Middle frontal gyrus (tissue), 1 donor: ENCODE data around the gene KRT2.

Experiments
- DNase-seq: peaks from one replicate; pipeline ENCODE4 v3.0.0-alpha.2; 2015; ENCODE audit warnings: low spot score; ENCODE audit errors: extremely low spot score

The KRT2 gene

GRCh38 chr12:52651726-52652261 lies at the start of gene KRT2:
Gene KRT2 (minus strand): TSS chr12:52652211. CDS start chr12:52652142, 69 bp downstream.
- no peak for DNase-seq

GRCh38 chr12:52701281-52701680 lies 49.3 kb upstream of the KRT2 start:
- DNase-seq, result no peak

- DNase-seq, result no peak
Observed at GRCh38 chr12:52699960-52700359, 47.9 kb upstream of the KRT2 start.

GRCh38 chr12:52699373-52699772 lies 47.4 kb upstream of the KRT2 start:
- no peak for DNase-seq

- DNase-seq, result no peak
Observed at GRCh38 chr12:52698651-52699340, 46.8 kb upstream of the KRT2 start.

- DNase-seq, result no peak
Observed at GRCh38 chr12:52697058-52697582, 45.1 kb upstream of the KRT2 start.

- DNase-seq, result no peak
Observed at GRCh38 chr12:52696588-52696987, 44.6 kb upstream of the KRT2 start.

- DNase-seq, result no peak
Observed at GRCh38 chr12:52695039-52695438, 43.0 kb upstream of the KRT2 start.

- no peak for DNase-seq
Observed at GRCh38 chr12:52694151-52694550, 42.1 kb upstream of the KRT2 start.

- no peak for DNase-seq
Observed at GRCh38 chr12:52693261-52693660, 41.2 kb upstream of the KRT2 start.

- no peak for DNase-seq
Observed at GRCh38 chr12:52692254-52692653, 40.2 kb upstream of the KRT2 start.

- DNase-seq, result no peak
Observed at GRCh38 chr12:52691841-52692150, 39.8 kb upstream of the KRT2 start.

GRCh38 chr12:52691076-52691840 lies 39.2 kb upstream of the KRT2 start:
- no peak for DNase-seq

GRCh38 chr12:52690351-52691075 lies 38.5 kb upstream of the KRT2 start:
- no peak for DNase-seq

GRCh38 chr12:52689936-52690335 lies 37.9 kb upstream of the KRT2 start:
- DNase-seq, result no peak

GRCh38 chr12:52689239-52689638 lies 37.2 kb upstream of the KRT2 start:
- DNase-seq, result no peak

GRCh38 chr12:52688481-52688880 lies 36.5 kb upstream of the KRT2 start:
- no peak for DNase-seq

GRCh38 chr12:52687497-52688385 lies 35.7 kb upstream of the KRT2 start:
- DNase-seq, result no peak

- DNase-seq, result no peak
Observed at GRCh38 chr12:52686756-52687487, 34.9 kb upstream of the KRT2 start.

GRCh38 chr12:52686063-52686462 lies 34.1 kb upstream of the KRT2 start:
- no peak for DNase-seq
